ENCODE results near the gene MAGI3.
A peak's percentile ranks its signal among the peaks of the same experiment; 100 is the strongest.
"Not testable (repeated sequence)": the region's sequence is repeated elsewhere in the genome, so short reads cannot be mapped to it uniquely, and the experiment has no call there.

Gene MAGI3

GRCh38 chr1:113567427-113567826 is 177.1 kb downstream of the MAGI3 start:
- no peak overlapping the region for H3K27ac Mint-ChIP-seq
- H3K9me3 Mint-ChIP-seq = peaks cover 59% of the 10 kb centered on the region
- DNase-seq = no peak
- peaks cover 4% of the 10 kb centered on the region for H3K27me3 Mint-ChIP-seq (ENCODE audit: low read depth, poor library complexity)
- H3K36me3 Mint-ChIP-seq (ENCODE audit: low read depth) = peaks cover 64% of the 10 kb centered on the region
- no peak overlapping the region for H3K4me3 Mint-ChIP-seq
- no peaks in the 10 kb centered on the region for H3K4me1 Mint-ChIP-seq
- no peak for TF ChIP-seq CTCF (IDR thresholded peaks at IDR 0.05)

- Mint-ChIP-seq H3K36me3 (ENCODE audit: low read depth) (peaks cover 35% of the 10 kb centered on the region), H3K9me3 (peaks cover 33% of the 10 kb centered on the region)
- DNase-seq; H3K27ac Mint-ChIP-seq; H3K27me3 Mint-ChIP-seq (ENCODE audit: low read depth, poor library complexity); H3K4me3 Mint-ChIP-seq; H3K4me1 Mint-ChIP-seq: not testable (repeated sequence)
Measured at GRCh38 chr1:113575744-113576260, 185.5 kb downstream of the MAGI3 start.

- Mint-ChIP-seq H3K4me1 (no peaks in the 10 kb centered on the region), H3K27ac (no peak overlapping the region), H3K27me3 (ENCODE audit: low read depth, poor library complexity) (peaks cover 4% of the 10 kb centered on the region), H3K9me3 (peaks cover 29% of the 10 kb centered on the region), H3K36me3 (ENCODE audit: low read depth) (peaks cover 30% of the 10 kb centered on the region), H3K4me3 (no peak overlapping the region)
- TF ChIP-seq CTCF (IDR thresholded peaks at IDR 0.05) = no peak
- DNase-seq = no peak
Measured at GRCh38 chr1:113576271-113576670, 186.0 kb downstream of the MAGI3 start.

GRCh38 chr1:113579256-113580018 is 189.1 kb downstream of the MAGI3 start:
- no peak for DNase-seq
- no peak overlapping the region for H3K27ac Mint-ChIP-seq
- peaks cover 8% of the 10 kb centered on the region for H3K36me3 Mint-ChIP-seq (ENCODE audit: low read depth)
- H3K9me3 Mint-ChIP-seq = peaks cover 6% of the 10 kb centered on the region
- H3K27me3 Mint-ChIP-seq (ENCODE audit: low read depth, poor library complexity) = no peaks in the 10 kb centered on the region
- no peak overlapping the region for H3K4me3 Mint-ChIP-seq
- TF ChIP-seq CTCF (IDR thresholded peaks at IDR 0.05) = no peak
- no peaks in the 10 kb centered on the region for H3K4me1 Mint-ChIP-seq

GRCh38 chr1:113581323-113581722 is 191.0 kb downstream of the MAGI3 start:
- H3K36me3 Mint-ChIP-seq (ENCODE audit: low read depth) = peaks cover 4% of the 10 kb centered on the region
- no peaks in the 10 kb centered on the region for H3K27me3 Mint-ChIP-seq (ENCODE audit: low read depth, poor library complexity)
- peak overlapping the region; percentile 7 for H3K27ac Mint-ChIP-seq
- no peak overlapping the region for H3K4me3 Mint-ChIP-seq
- DNase-seq = no peak
- no peak for TF ChIP-seq CTCF (IDR thresholded peaks at IDR 0.05)
- H3K4me1 Mint-ChIP-seq = no peaks in the 10 kb centered on the region
- no peaks in the 10 kb centered on the region for H3K9me3 Mint-ChIP-seq

- Mint-ChIP-seq H3K36me3 (ENCODE audit: low read depth) (peaks cover 4% of the 10 kb centered on the region), H3K9me3 (no peaks in the 10 kb centered on the region), H3K27me3 (ENCODE audit: low read depth, poor library complexity) (no peaks in the 10 kb centered on the region), H3K4me3 (no peak overlapping the region), H3K4me1 (no peaks in the 10 kb centered on the region), H3K27ac (no peak overlapping the region)
- no peak for DNase-seq
- no peak for TF ChIP-seq CTCF (IDR thresholded peaks at IDR 0.05)
Measured at GRCh38 chr1:113582084-113582483, 191.8 kb downstream of the MAGI3 start.

All from nephron progenitor cell (in vitro differentiated cells).